Subcutaneous abdominal adipose tissue (tissue), 5 donors: ENCODE results near the gene AHCYL1.

ENCODE experiments used
- H3K27ac ChIP-seq: one replicate; pipeline ENCODE4 v1.7.0; 2013; ENCODE audit warnings: low read depth, mild to moderate bottlenecking, inconsistent platforms, low read length, moderate library complexity
- H3K27me3 ChIP-seq, 5 donors: one replicate each; pipeline ENCODE4 v1.7.0; 2013; ENCODE audit warnings: low read length in 5 of 5, inconsistent platforms in 1 of 5; ENCODE audit not compliant: control insufficient read depth in 5 of 5, insufficient read depth in 4 of 5
- H3K36me3 ChIP-seq, 5 donors: one replicate each; pipeline ENCODE4 v1.7.0; 2013; ENCODE audit warnings: low read length in 5 of 5; ENCODE audit not compliant: control insufficient read depth in 5 of 5, insufficient read depth in 5 of 5
- H3K4me1 ChIP-seq, 5 donors: one replicate each; pipeline ENCODE4 v1.7.0; 2013; ENCODE audit warnings: low read length in 5 of 5, mild to moderate bottlenecking in 3 of 5, moderate library complexity in 1 of 5; ENCODE audit not compliant: control insufficient read depth in 5 of 5, insufficient read depth in 5 of 5
- H3K4me3 ChIP-seq, 5 donors: one replicate each; pipeline ENCODE4 v1.7.0; 2013; ENCODE audit warnings: low read length in 5 of 5, low read depth in 1 of 5
- H3K9ac ChIP-seq, 5 donors: one replicate each; pipeline ENCODE4 v1.7.0; 2013; ENCODE audit warnings: low read length in 5 of 5, mild to moderate bottlenecking in 4 of 5, moderate library complexity in 3 of 5
- H3K9me3 ChIP-seq, 5 donors: one replicate each; pipeline ENCODE4 v1.7.0; 2013; ENCODE audit warnings: low read length in 5 of 5; ENCODE audit not compliant: control insufficient read depth in 5 of 5
- donor health status: healthy.
- donor health status: healthy.
- donor health status: healthy.
- donor health status: healthy.
- donor health status: healthy.

The AHCYL1 gene

DNA sequence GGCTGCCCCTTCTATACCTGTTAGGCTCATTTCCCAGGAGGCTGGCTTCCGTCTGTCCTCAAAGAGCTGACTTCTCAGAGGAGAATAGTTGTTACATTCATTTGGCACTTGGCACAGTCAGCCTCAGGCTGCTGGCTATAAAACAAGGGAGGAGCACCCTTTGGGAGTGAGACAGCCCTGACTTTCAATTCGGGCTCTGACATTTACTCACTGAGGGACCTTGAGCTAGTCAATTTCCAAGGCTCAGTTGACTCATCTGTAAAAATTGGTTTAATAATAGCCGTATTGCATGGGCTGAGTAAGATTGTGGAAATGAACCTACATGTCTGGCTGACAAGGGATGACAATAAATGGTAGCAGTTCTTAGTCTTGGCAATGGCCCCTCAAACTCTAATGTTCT, 72.2 kb downstream of the AHCYL1 start:
- H3K9ac ChIP-seq = peak overlapping the region in 2 of 5 donors; percentile 4 to 26
- H3K27me3 ChIP-seq = no peaks in the 10 kb centered on the region
- peak overlapping the region; percentile 20 for H3K27ac ChIP-seq
- H3K36me3 ChIP-seq = peaks cover 0 to 89% (median 66%) of the 10 kb centered on the region in 5 donors
- H3K4me1 ChIP-seq = peaks cover 3 to 21% (median 10%) of the 10 kb centered on the region in 5 donors
- no peak overlapping the region for H3K4me3 ChIP-seq
- H3K9me3 ChIP-seq = no peaks in the 10 kb centered on the region

DNA sequence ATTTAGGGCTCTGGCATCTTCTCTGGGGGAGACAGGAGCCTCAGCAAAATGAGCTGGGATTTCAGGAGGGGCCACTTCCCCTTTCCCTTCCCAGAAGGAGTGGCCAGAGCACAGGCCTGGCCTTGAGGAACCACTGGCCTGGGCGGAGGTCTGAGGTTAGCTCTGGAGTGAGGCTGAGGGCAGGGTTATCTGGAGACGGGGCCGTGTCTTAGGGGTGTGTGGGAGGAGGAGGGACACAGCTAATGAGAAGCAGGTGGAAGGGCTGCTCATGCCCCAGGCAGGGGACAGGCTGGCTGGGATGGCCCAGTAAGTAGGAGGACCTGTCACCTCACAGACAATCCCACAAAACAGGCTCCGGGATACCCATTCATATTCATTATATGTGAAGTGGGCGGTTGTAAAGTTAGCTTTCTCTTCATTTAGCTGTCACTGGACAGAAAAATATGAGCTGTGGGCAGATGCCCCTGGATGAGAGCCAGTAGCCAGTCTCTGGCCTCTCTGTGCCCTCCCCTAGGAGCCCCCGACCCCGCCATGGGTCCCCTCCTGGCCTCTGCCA, 73.5 kb downstream of the AHCYL1 start:
- Histone ChIP-seq H3K4me3 (no peak overlapping the region), H3K4me1 (peaks cover 3 to 27% (median 15%) of the 10 kb centered on the region in 5 donors), H3K36me3 (peaks cover 0 to 76% (median 56%) of the 10 kb centered on the region in 5 donors), H3K27ac (peak overlapping the region; percentile 15), H3K9me3 (no peaks in the 10 kb centered on the region), H3K27me3 (no peaks in the 10 kb centered on the region), H3K9ac (no peak overlapping the region)

DNA sequence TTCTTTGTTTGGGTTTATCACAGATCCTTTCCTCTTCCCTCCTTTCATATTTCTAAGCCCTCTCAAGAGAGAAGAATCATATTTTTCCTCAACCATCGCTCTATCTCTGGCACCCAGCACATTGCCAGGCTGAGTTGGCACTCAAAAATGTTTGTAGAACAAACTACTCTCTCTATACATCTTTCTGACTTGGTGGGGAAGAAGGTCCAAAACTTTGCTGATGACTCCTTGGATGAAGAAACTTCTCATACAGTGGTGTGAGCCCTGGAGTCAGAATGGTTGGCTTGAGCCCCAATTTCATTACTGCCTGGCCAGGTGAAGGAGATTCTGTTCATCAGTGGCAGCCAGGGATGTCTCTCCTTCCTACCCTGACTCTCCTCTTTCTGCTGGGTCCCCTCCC, 74.0 kb downstream of the AHCYL1 start:
- Histone ChIP-seq H3K9ac (no peak overlapping the region), H3K4me1 (peaks cover 3 to 30% (median 16%) of the 10 kb centered on the region in 5 donors), H3K4me3 (no peak overlapping the region), H3K36me3 (peaks cover 0 to 71% (median 50%) of the 10 kb centered on the region in 5 donors), H3K27ac (no peak overlapping the region), H3K27me3 (no peaks in the 10 kb centered on the region), H3K9me3 (no peaks in the 10 kb centered on the region)

DNA sequence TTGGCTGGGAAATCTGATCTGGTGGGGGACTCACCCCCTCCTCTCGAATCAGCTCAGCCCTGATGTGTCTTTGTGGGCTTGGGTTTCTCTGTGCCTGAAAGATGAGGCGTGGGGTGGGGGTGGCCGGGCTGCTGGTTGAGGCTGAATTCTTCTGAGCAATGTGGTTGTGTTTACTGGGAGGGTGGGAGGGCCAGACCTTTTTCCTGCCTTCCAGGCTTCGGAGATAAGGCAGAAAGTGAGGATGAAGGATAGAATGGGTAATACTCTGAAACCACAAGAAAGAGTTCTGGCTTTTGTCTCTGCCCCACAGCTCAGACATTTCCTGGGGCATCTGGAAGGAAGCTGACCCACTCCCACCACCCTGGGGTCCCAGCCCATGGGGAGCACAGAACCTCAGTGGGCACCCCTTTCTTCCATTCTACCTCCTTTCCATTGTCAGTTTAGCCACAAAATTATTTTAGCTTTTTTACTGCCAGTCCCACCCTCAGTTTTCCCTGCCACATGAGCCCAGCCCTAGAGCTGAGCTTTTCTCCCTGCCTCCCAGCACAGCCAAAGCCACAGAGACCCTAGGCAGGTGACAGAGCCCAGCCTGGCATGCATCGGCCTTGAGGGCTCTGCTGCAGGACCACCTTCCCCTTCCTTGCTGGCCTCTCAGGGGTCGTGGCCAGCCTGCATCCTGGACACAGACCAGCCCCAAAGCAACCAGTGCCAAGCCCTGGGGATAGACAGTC, 74.7 kb downstream of the AHCYL1 start:
- H3K9ac ChIP-seq = no peak overlapping the region

DNA sequence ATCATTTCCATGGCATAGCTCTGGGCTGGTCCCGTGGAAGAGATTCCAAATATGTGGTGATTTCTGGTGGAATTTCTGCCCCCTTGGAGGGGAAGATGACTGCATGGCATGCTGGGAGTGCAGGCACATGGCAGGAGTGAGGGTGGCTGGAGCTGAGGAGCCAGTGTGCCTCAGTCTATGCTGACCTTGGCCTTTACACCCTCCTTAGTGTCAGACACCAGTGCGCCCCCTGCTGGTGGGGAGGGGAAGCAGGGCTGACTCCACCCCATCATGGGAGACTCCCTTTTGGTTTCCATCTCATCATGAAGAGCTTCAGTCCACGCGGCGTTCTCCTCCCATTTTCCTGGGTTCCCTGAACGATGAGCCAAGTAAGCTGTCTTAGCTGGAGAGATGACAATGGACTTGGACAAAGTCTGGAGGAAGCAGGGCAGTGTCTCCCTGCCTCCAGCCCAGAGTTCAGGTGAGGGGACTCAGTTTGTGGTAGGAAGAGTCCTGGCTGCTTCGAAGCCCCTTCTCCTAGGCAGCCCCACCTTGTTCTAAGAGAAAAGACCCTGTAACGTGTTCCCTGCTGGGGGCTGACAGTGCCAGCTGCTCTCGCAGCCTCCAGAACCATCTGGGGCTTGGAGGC, 75.6 kb downstream of the AHCYL1 start:
- Histone ChIP-seq H3K27ac (no peak overlapping the region), H3K9me3 (no peaks in the 10 kb centered on the region), H3K36me3 (peaks cover 0 to 55% (median 38%) of the 10 kb centered on the region in 5 donors), H3K27me3 (no peaks in the 10 kb centered on the region), H3K9ac (peak overlapping the region in 1 of 5 donors; percentile 8), H3K4me1 (peaks cover 3 to 28% (median 16%) of the 10 kb centered on the region in 5 donors), H3K4me3 (no peak overlapping the region)

More for the DNA sequence above, 74.7 kb downstream of the AHCYL1 start:
- no peak overlapping the region for H3K27ac ChIP-seq
- H3K4me3 ChIP-seq = no peak overlapping the region
- peaks cover 0 to 64% (median 45%) of the 10 kb centered on the region in 5 donors for H3K36me3 ChIP-seq
- no peaks in the 10 kb centered on the region for H3K9me3 ChIP-seq
- peaks cover 3 to 28% (median 16%) of the 10 kb centered on the region in 5 donors for H3K4me1 ChIP-seq
- H3K27me3 ChIP-seq = no peaks in the 10 kb centered on the region

DNA sequence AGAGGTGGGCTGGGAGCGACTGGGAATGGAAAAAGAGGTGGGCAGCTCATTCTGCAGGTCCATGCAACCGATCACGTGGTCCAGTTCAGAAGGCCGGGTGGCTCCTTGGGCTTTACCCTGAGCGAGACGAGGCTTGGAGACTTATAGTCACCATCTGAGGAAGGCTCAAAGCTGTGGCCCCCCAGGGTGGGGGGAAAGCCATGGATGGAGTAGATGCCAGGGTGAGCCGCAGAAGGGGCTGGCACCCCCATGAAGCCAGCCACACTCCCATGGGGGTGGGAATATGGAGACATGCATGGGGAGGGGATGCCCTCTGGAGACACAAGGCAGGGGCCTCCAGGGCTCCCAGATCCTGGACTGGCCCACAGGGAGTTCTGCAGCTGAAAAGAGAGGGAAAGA, 76.1 kb downstream of the AHCYL1 start:
- no peak overlapping the region for H3K4me3 ChIP-seq

DNA sequence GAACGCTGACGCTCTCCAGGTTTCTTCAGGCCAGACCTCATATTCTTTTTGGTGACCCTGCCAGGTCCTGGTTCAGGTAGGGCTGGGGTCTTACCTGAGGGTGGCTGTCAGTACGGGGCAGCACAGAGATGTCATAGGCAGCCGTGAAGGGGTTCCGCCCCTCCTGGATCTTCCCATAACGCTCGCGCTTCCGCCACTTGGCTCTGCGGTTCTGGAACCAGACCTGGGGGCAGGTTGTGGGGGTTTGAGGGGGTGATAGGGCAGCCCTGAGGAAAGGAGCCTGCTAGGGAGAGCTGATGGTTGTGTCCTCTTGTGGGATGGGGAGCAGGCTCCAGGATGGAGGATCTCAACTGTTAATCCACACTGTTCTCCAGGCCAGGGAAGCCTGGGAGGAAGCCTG, 76.8 kb downstream of the AHCYL1 start:
- Histone ChIP-seq H3K4me1 (peaks cover 3 to 26% (median 15%) of the 10 kb centered on the region in 5 donors), H3K9me3 (no peaks in the 10 kb centered on the region), H3K36me3 (peaks cover 0 to 43% (median 26%) of the 10 kb centered on the region in 5 donors), H3K27me3 (peaks cover 0 to 5% (median 0%) of the 10 kb centered on the region in 5 donors), H3K9ac (no peak overlapping the region), H3K27ac (no peak overlapping the region), H3K4me3 (no peak overlapping the region)

More for the DNA sequence above, 76.1 kb downstream of the AHCYL1 start:
- Histone ChIP-seq H3K27me3 (no peaks in the 10 kb centered on the region), H3K4me1 (peaks cover 3 to 28% (median 16%) of the 10 kb centered on the region in 5 donors), H3K9me3 (no peaks in the 10 kb centered on the region), H3K27ac (no peak overlapping the region), H3K36me3 (peaks cover 0 to 50% (median 33%) of the 10 kb centered on the region in 5 donors), H3K9ac (peak overlapping the region in 1 of 5 donors; percentile 8)

DNA sequence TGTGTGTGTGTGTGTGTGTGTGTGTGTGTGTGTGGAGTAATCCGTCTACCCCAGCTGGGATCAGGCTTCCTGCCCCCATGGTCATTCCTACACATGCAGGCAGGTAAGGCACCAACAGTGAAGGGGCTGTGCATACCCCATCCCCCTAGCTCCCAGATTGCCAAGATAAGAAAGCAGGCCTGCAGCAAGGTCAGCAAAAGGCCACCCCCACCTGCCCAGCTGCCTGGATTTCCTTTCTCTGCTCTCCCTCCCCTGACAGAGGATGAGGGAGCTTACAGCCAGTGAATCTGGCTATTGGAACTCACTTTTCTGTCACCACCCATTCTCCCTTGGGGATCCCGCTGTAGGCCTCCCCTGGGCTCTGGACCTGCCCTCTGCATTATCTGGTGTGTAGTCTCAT, 78.0 kb downstream of the AHCYL1 start:
- H3K27ac ChIP-seq = no peak overlapping the region
- H3K9ac ChIP-seq = no peak overlapping the region
- H3K36me3 ChIP-seq = peaks cover 0 to 31% (median 15%) of the 10 kb centered on the region in 5 donors
- no peaks in the 10 kb centered on the region for H3K9me3 ChIP-seq
- peaks cover 0 to 26% (median 16%) of the 10 kb centered on the region in 5 donors for H3K4me1 ChIP-seq
- H3K4me3 ChIP-seq = no peak overlapping the region
- peaks cover 2 to 16% (median 7%) of the 10 kb centered on the region in 5 donors for H3K27me3 ChIP-seq

DNA sequence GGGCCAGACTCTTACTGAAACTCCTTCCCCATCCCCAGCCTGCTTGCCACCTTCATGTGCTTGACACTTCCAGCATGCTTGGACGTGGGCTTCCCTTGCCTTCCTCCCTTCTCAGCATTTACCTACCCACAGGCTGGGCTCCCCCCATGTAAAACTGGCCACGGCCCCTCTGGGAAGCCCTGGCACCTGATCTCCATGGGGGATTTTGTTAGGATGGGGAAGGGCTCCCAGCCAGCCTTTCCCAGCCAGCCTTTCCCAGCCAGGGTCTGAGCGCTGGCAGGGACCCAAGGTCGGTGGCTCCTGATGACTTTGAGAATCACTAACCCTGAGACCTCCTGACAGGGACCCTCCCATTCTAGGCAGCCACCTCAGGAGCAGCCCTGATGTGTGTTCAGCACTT, 79.2 kb downstream of the AHCYL1 start:
- Histone ChIP-seq H3K4me1 (peaks cover 0 to 31% (median 26%) of the 10 kb centered on the region in 5 donors), H3K36me3 (peaks cover 0 to 19% (median 4%) of the 10 kb centered on the region in 5 donors), H3K27me3 (peaks cover 13 to 25% (median 19%) of the 10 kb centered on the region in 5 donors), H3K4me3 (no peak overlapping the region), H3K9ac (no peak overlapping the region), H3K27ac (no peak overlapping the region), H3K9me3 (no peaks in the 10 kb centered on the region)
